ENCODE results near the gene TNFAIP8. TPM values are rescaled to one million over a fixed set of nuclear protein-coding genes. Genes with fewer than 3 reads are reported as not detected.

Gene TNFAIP8
- total RNA-seq, 1 experiment from 2014 or later: 16.4 TPM

DNA sequence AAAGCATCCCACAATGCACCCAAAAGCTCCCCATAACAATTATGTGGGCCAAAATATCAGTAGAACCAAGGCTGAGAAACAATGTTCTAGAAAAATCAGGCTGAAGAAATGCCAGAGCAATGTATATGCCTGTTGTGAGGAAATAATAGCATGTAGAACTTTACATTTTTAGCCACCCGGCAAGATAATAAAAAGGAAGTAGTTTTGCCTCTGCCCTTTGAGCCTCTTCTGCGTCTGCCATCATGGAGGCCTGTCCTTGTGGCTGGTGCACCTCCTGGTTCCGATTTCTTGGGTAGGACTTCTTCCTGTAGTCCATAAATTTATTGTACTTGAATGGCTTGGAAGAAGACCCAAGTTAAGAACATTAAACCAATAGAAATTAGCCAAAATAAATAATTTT, 38.9 kb upstream of the TNFAIP8 start:
- intact Hi-C loops (cut with micrococcal nuclease; ENCODE audit: unreplicated experiment): no loop called here
- H3K27me3 ChIP-seq (ENCODE audit: insufficient read depth, low read depth): no peaks in the 10 kb centered on the region
- no TSS peak for BruUV-seq (replicated peaks)
- CTCF ChIA-PET: no interaction called here
- no peak for TF ChIP-seq EZH2 (IDR thresholded peaks at IDR 0.05; ENCODE audit: low read depth)
- TF ChIP-seq, protein P1, sequence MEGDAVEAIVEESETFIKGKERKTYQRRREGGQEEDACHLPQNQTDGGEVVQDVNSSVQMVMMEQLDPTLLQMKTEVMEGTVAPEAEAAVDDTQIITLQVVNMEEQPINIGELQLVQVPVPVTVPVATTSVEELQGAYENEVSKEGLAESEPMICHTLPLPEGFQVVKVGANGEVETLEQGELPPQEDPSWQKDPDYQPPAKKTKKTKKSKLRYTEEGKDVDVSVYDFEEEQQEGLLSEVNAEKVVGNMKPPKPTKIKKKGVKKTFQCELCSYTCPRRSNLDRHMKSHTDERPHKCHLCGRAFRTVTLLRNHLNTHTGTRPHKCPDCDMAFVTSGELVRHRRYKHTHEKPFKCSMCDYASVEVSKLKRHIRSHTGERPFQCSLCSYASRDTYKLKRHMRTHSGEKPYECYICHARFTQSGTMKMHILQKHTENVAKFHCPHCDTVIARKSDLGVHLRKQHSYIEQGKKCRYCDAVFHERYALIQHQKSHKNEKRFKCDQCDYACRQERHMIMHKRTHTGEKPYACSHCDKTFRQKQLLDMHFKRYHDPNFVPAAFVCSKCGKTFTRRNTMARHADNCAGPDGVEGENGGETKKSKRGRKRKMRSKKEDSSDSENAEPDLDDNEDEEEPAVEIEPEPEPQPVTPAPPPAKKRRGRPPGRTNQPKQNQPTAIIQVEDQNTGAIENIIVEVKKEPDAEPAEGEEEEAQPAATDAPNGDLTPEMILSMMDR (conservative IDR thresholded peaks at IDR 0.05): no peak
- H3K9me3 ChIP-seq (ENCODE audit: insufficient read depth, low read depth): no peaks in the 10 kb centered on the region
- 0 out of 2 replicates have a peak, but pooled peaks cover 5% of the 10 kb centered on the region for H3K79me2 ChIP-seq (ENCODE audit: low read depth)
- H4K20me1 ChIP-seq (ENCODE audit: insufficient read depth): no peaks in the 10 kb centered on the region
- DNase-seq: no peak
- H3K4me1 ChIP-seq (replicated peaks; ENCODE audit: insufficient read depth): peaks cover 11% of the 10 kb centered on the region
- H2AFZ ChIP-seq: no peak overlapping the region
- no peak overlapping the region for H3K4me2 ChIP-seq
- no peak overlapping the region for H3K27ac ChIP-seq
- H3K4me3 ChIP-seq: no peak overlapping the region
- H3K36me3 ChIP-seq (ENCODE audit: low read depth): no peaks in the 10 kb centered on the region
- H3K9me2 ChIP-seq (ENCODE audit: insufficient read depth): no peaks in the 10 kb centered on the region
- no peaks in the 10 kb centered on the region for H3F3A ChIP-seq (ENCODE audit: insufficient read depth, low read depth)
- POLR2A ChIA-PET (ENCODE audit: unreplicated experiment): no interaction called here

DNA sequence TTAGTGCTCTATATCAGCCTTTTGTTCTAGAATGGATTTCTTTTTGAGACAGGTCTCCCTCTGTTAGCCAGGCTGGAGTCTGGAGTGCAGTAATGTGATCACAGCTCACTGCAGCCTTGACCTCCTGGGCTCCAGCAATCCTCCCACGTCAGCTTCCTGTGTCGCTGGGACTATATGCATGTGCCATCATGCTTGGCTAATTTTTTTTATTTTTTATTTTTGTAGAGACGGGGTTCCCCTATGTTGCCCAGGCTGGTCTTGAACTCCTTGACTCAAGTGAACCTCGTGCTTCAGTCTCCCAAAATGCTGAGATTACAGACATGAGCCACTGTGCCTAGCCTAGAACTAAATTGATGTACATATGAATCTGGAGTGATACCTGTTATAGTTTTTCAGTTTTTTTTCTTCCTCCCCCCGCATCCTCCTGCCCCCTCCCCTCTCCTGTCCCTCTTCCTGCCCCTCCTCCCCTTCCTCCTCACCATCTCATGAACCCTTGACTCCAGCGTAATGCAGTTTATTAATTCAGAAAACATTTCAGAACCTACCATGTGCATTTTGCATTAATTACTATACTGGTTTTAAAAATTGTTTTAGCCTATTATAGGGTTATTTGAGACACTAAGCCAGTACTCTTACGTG, 37.4 kb upstream of the TNFAIP8 start:
- no peak for DNase-seq
- Histone ChIP-seq H3K4me3 (no peak overlapping the region), H3K27me3 (ENCODE audit: insufficient read depth, low read depth) (no peaks in the 10 kb centered on the region), H3K4me2 (no peak overlapping the region), H3K27ac (no peak overlapping the region), H4K20me1 (ENCODE audit: insufficient read depth) (no peaks in the 10 kb centered on the region), H3K36me3 (ENCODE audit: low read depth) (no peaks in the 10 kb centered on the region), H2AFZ (no peak overlapping the region), H3K79me2 (ENCODE audit: low read depth) (0 out of 2 replicates have a peak, but pooled peaks cover 8% of the 10 kb centered on the region), H3K9me3 (ENCODE audit: insufficient read depth, low read depth) (no peaks in the 10 kb centered on the region), H3F3A (ENCODE audit: insufficient read depth, low read depth) (0 out of 2 replicates have a peak, but pooled peaks cover 2% of the 10 kb centered on the region), H3K4me1 (replicated peaks; ENCODE audit: insufficient read depth) (peaks cover 26% of the 10 kb centered on the region), H3K9me2 (ENCODE audit: insufficient read depth) (no peaks in the 10 kb centered on the region)
- ChIA-PET POLR2A (ENCODE audit: unreplicated experiment) (no interaction called here), CTCF (no interaction called here)
- BruUV-seq (replicated peaks): no TSS peak
- intact Hi-C loops (cut with micrococcal nuclease; ENCODE audit: unreplicated experiment): no loop called here
- TF ChIP-seq, protein P1 (conservative IDR thresholded peaks at IDR 0.05): no peak
- TF ChIP-seq EZH2 (IDR thresholded peaks at IDR 0.05; ENCODE audit: low read depth): no peak

DNA sequence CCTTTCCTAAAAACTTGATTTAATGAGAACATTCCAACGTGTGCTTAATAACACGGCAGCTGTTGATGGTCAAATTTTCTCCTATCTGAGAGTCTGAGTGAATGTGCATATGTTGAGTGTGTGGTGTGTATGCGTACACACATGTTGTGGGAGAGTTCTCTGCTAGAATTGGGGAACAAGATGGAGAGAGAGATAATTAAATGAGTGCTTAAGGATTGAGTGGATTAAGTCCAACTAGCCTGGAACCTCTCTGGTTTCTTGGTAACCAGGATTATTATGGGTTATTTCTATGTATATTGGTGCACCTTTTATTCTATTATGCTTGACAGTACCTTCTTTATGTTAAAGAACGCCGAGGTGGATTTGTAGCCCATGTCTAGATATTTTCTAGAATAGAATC, 36.4 kb upstream of the TNFAIP8 start:
- Histone ChIP-seq H2AFZ (no peak overlapping the region), H3K9me3 (ENCODE audit: insufficient read depth, low read depth) (no peaks in the 10 kb centered on the region), H3K4me1 (replicated peaks; ENCODE audit: insufficient read depth) (peaks cover 36% of the 10 kb centered on the region), H3K9me2 (ENCODE audit: insufficient read depth) (no peaks in the 10 kb centered on the region), H3K27me3 (ENCODE audit: insufficient read depth, low read depth) (no peaks in the 10 kb centered on the region), H4K20me1 (ENCODE audit: insufficient read depth) (no peaks in the 10 kb centered on the region), H3K4me3 (no peak overlapping the region), H3K4me2 (no peak overlapping the region), H3K36me3 (ENCODE audit: low read depth) (no peaks in the 10 kb centered on the region), H3K79me2 (ENCODE audit: low read depth) (0 out of 2 replicates have a peak, but pooled peaks cover 8% of the 10 kb centered on the region), H3F3A (ENCODE audit: insufficient read depth, low read depth) (peaks cover 9% of the 10 kb centered on the region), H3K27ac (no peak overlapping the region)
- POLR2A ChIA-PET (ENCODE audit: unreplicated experiment): no interaction called here
- no peak for DNase-seq
- BruUV-seq (replicated peaks): no TSS peak
- intact Hi-C loops (cut with micrococcal nuclease; ENCODE audit: unreplicated experiment): no loop called here
- CTCF ChIA-PET: no interaction called here
- TF ChIP-seq, protein P1 (conservative IDR thresholded peaks at IDR 0.05): no peak
- no peak for TF ChIP-seq EZH2 (IDR thresholded peaks at IDR 0.05; ENCODE audit: low read depth)
